ENCODE results near the gene VARS1. TPM values are rescaled to one million over a fixed set of nuclear protein-coding genes. Genes with fewer than 3 reads are reported as not detected.

The VARS1 gene
- total RNA-seq, 6 donors from 2014 or later = 21.2 to 67.8 (median 39.7) TPM

- Histone ChIP-seq H3K36me3 (peaks cover 0 to 4% (median 0%) of the 10 kb centered on the region in 4 donors), H3K9me3 (no peaks in the 10 kb centered on the region), H3K4me3 (peak overlapping the region in 2 of 4 donors; percentile 71 to 74), H3K27me3 (no peaks in the 10 kb centered on the region), H3K27ac (peak overlapping the region in 3 of 4 donors; percentile 64 to 99 (median 81)), H3K4me1 (peaks cover 31 to 51% (median 35%) of the 10 kb centered on the region in 4 donors)
- no peak for TF ChIP-seq POLR2A (IDR thresholded peaks at IDR 0.05)
- no peak for TF ChIP-seq CTCF (IDR thresholded peaks at IDR 0.05)
- TF ChIP-seq POLR2AphosphoS5 (IDR thresholded peaks at IDR 0.05) = no peak
- TF ChIP-seq EP300 (IDR thresholded peaks at IDR 0.05) = no peak
- DNase-seq = no peak
- WGBS, 2 donors = 68 to 75% methylated on average over 15 of the region's 15 CpGs
- ATAC-seq (ENCODE audit: low FRiP score in 2 of 2) = no peak
These were observed 36.0 kb upstream of the VARS1 start for GRCh38 chr6:31831350-31832215.

DNA sequence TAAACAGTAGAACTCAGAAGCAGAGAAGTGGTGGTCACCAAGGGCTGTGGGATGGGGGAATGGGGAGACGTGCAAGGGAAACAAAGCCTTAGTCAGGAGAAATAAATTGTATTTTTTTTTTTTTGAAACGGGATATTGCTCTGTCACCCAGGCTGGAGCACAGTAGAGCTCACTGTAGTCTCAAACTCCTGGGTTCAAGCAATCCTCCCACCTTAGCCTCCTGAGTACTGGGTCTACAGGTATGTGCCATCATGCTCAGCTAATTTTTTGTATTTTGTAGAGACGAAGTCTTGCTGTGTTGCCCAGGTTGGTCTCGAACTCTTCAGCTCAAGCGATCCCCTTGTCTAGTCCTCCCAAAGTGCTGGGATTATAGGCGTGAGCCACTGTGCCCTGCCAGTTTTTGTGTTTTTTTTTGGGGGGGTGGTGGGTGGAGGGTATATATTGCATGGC lies 35.4 kb upstream of the VARS1 start:
- Histone ChIP-seq H3K4me3 (peak overlapping the region; percentile 44 to 74 (median 64)), H3K27me3 (no peaks in the 10 kb centered on the region), H3K27ac (peak overlapping the region; percentile 78 to 99 (median 83)), H3K9me3 (no peaks in the 10 kb centered on the region), H3K4me1 (peaks cover 30 to 51% (median 35%) of the 10 kb centered on the region in 4 donors), H3K36me3 (no peaks in the 10 kb centered on the region)
- no peak for TF ChIP-seq POLR2A (IDR thresholded peaks at IDR 0.05)
- TF ChIP-seq EP300 (IDR thresholded peaks at IDR 0.05) = no peak
- no peak for TF ChIP-seq CTCF (IDR thresholded peaks at IDR 0.05)
- no peak for TF ChIP-seq POLR2AphosphoS5 (IDR thresholded peaks at IDR 0.05)
- WGBS, 2 donors = 42 to 59% methylated on average over 6 of the region's 6 CpGs
- no peak for DNase-seq
- ATAC-seq (ENCODE audit: low FRiP score in 2 of 2) = no peak

- Histone ChIP-seq H3K27ac (peak overlapping the region; percentile 78 to 99 (median 83)), H3K4me3 (peak overlapping the region; percentile 44 to 74 (median 68)), H3K27me3 (no peaks in the 10 kb centered on the region), H3K4me1 (peaks cover 36 to 50% (median 41%) of the 10 kb centered on the region in 4 donors), H3K9me3 (no peaks in the 10 kb centered on the region), H3K36me3 (no peaks in the 10 kb centered on the region)
- WGBS, 2 donors = 0% methylated on average over 11 to 13 of the region's 15 CpGs
- DNase-seq (peak in 1 of 2 donors; percentile 65), ATAC-seq (ENCODE audit: low FRiP score in 2 of 2) (no peak)
- TF ChIP-seq POLR2AphosphoS5 (IDR thresholded peaks at IDR 0.05) (no peak), CTCF (IDR thresholded peaks at IDR 0.05) (peak in 5 of 6 experiments; percentile 14 to 59 (median 16)), POLR2A (IDR thresholded peaks at IDR 0.05) (peak in 1 of 4 donors; percentile 25)
These were observed 34.2 kb upstream of the VARS1 start for GRCh38 chr6:31829633-31830283.

DNA sequence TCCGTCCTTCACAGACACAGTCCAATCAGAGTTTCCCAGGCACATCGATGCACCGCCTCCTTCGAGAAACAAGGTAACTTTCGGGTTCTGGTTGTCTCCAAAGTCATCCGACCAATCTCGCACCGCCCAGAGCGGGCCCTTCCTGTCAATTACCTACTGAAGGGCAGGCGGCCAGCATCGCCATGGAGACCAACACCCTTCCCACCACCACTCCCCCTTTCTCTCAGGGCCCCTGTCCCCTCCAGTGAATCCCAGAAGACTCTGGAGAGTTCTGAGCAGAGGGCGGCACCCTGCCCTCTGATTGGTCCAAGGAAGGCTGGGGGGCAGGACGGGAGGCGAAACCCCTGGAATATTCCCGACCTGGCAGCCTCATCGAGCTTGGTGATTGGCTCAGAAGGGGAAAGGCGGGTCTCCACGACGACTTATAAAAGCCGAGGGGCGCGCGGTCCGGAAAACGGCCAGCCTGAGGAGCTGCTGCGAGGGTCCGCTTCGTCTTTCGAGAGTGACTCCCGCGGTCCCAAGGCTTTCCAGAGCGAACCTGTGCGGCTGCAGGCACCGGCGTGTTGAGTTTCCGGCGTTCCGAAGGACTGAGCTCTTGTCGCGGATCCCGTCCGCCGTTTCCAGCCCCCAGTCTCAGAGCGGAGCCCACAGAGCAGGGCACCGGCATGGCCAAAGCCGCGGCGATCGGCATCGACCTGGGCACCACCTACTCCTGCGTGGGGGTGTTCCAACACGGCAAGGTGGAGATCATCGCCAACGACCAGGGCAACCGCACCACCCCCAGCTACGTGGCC lies 31.9 kb upstream of the VARS1 start, which contains the start of gene HSPA1B:
TSS of gene HSPA1B (plus strand) at position 453 of the 794 bp plus-strand sequence. CDS start at position 666, 213 bp downstream.
- H3K27me3 ChIP-seq = no peaks in the 10 kb centered on the region
- TF ChIP-seq POLR2AphosphoS5 (IDR thresholded peaks at IDR 0.05) (peak; percentile 98 to 100), POLR2A (IDR thresholded peaks at IDR 0.05) (peak; percentile 85 to 100 (median 100)), EP300 (IDR thresholded peaks at IDR 0.05) (peak in 1 of 4 donors; percentile 82), CTCF (IDR thresholded peaks at IDR 0.05) (peak in 2 of 6 experiments; percentile 21 to 25)
- no peaks in the 10 kb centered on the region for H3K9me3 ChIP-seq
- peaks cover 43 to 57% (median 53%) of the 10 kb centered on the region in 4 donors for H3K4me1 ChIP-seq
- H3K27ac ChIP-seq = peak within 1 kb of the TSS; percentile 88 to 99 (median 96)
- ATAC-seq (ENCODE audit: low FRiP score in 2 of 2) (peak; percentile 94 to 98), DNase-seq (peak; percentile 94 to 100)
- peak within 1 kb of the TSS; percentile 47 to 80 (median 68) for H3K4me3 ChIP-seq
- WGBS, 2 donors = 0% methylated on average over 11 to 38 of the region's 56 CpGs
- no peaks in the 10 kb centered on the region for H3K36me3 ChIP-seq

Data from upper lobe of left lung (tissue), 6 donors.